ENCODE data around the gene ANKH.
"Not testable (repeated sequence)": the region's sequence is repeated elsewhere in the genome, so short reads cannot be mapped to it uniquely, and the experiment has no call there.

Gene ANKH

GRCh38 chr5:14900693-14901461 lies 29.3 kb upstream of the ANKH start:
- no peak overlapping the region for H3K4me3 ChIP-seq (ENCODE audit: low read length)
- TF ChIP-seq ZNF274 (IDR thresholded peaks at IDR 0.05; ENCODE audit: low read depth, low read length): no peak

GRCh38 chr5:14896131-14896530 lies 24.6 kb upstream of the ANKH start:
- H3K4me3 ChIP-seq (ENCODE audit: low read length): no peak overlapping the region
- no peak for TF ChIP-seq ZNF274 (IDR thresholded peaks at IDR 0.05; ENCODE audit: low read depth, low read length)

- no peak for TF ChIP-seq ZNF274 (IDR thresholded peaks at IDR 0.05; ENCODE audit: low read depth, low read length)
These were observed 23.7 kb upstream of the ANKH start for GRCh38 chr5:14895301-14895700.

GRCh38 chr5:14894748-14895147 lies 23.2 kb upstream of the ANKH start:
- H3K4me3 ChIP-seq (ENCODE audit: low read length): no peak overlapping the region
- no peak for TF ChIP-seq ZNF274 (IDR thresholded peaks at IDR 0.05; ENCODE audit: low read depth, low read length)

More at GRCh38 chr5:14895301-14895700, 23.7 kb upstream of the ANKH start:
- no peak overlapping the region for H3K4me3 ChIP-seq (ENCODE audit: low read length)

- no peak overlapping the region for H3K4me3 ChIP-seq (ENCODE audit: low read length)
- no peak for TF ChIP-seq ZNF274 (IDR thresholded peaks at IDR 0.05; ENCODE audit: low read depth, low read length)
These were observed 21.8 kb upstream of the ANKH start for GRCh38 chr5:14893381-14893780.

- no peak for TF ChIP-seq ZNF274 (IDR thresholded peaks at IDR 0.05; ENCODE audit: low read depth, low read length)
- no peak overlapping the region for H3K4me3 ChIP-seq (ENCODE audit: low read length)
These were observed 19.3 kb upstream of the ANKH start for GRCh38 chr5:14890846-14891245.

GRCh38 chr5:14884062-14884612 lies 12.6 kb upstream of the ANKH start:
- H3K4me3 ChIP-seq (ENCODE audit: low read length): no peak overlapping the region
- no peak for TF ChIP-seq ZNF274 (IDR thresholded peaks at IDR 0.05; ENCODE audit: low read depth, low read length)

- TF ChIP-seq ZNF274 (IDR thresholded peaks at IDR 0.05; ENCODE audit: low read depth, low read length): no peak
- H3K4me3 ChIP-seq (ENCODE audit: low read length): no peak overlapping the region
These were observed 11.3 kb upstream of the ANKH start for GRCh38 chr5:14882658-14883580.

GRCh38 chr5:14881826-14882225 lies 10.2 kb upstream of the ANKH start:
- H3K4me3 ChIP-seq (ENCODE audit: low read length): no peak overlapping the region
- TF ChIP-seq ZNF274 (IDR thresholded peaks at IDR 0.05; ENCODE audit: low read depth, low read length): no peak

- no peak overlapping the region for H3K4me3 ChIP-seq (ENCODE audit: low read length)
- TF ChIP-seq ZNF274 (IDR thresholded peaks at IDR 0.05; ENCODE audit: low read depth, low read length): no peak
These were observed 9.1 kb upstream of the ANKH start for GRCh38 chr5:14880688-14881087.

GRCh38 chr5:14879937-14880589 lies 8.5 kb upstream of the ANKH start:
- H3K4me3 ChIP-seq (ENCODE audit: low read length): no peak overlapping the region
- TF ChIP-seq ZNF274 (IDR thresholded peaks at IDR 0.05; ENCODE audit: low read depth, low read length): no peak

- no peak for TF ChIP-seq ZNF274 (IDR thresholded peaks at IDR 0.05; ENCODE audit: low read depth, low read length)
- no peak overlapping the region for H3K4me3 ChIP-seq (ENCODE audit: low read length)
These were observed 7.8 kb upstream of the ANKH start for GRCh38 chr5:14879393-14879792.

- not testable (repeated sequence) for H3K4me3 ChIP-seq (ENCODE audit: low read length)
These were observed 6.6 kb upstream of the ANKH start for GRCh38 chr5:14878192-14878591.

- no peak for TF ChIP-seq ZNF274 (IDR thresholded peaks at IDR 0.05; ENCODE audit: low read depth, low read length)
- H3K4me3 ChIP-seq (ENCODE audit: low read length): no peak overlapping the region
These were observed 4.5 kb upstream of the ANKH start for GRCh38 chr5:14876095-14876494.

Data from GM08714 (cell line).